PC-3 (cell line): ENCODE results near the gene LANCL2. TPM values are rescaled to one million over a fixed set of nuclear protein-coding genes. Genes with fewer than 3 reads are reported as not detected.

ENCODE experiments used
- ATAC-seq: fragments of 200-7000 bp; cut with Tn5 transposase; 2 replicates; pipeline ENCODE4 v1.9.1; 2020; ENCODE audit warnings: mild to moderate bottlenecking, moderate library complexity
- BruUV-seq: library from RNA; stranded (reverse); fragments of 400-500 nt; replicated peaks from 2 replicates; lab custom pipeline; 2021; lab: Mats Ljungman, UMichigan
- CTCF ChIA-PET: fragments of 300-600 bp; sonication (Branson Sonifier 250); formaldehyde crosslinking; loops from one replicate; lab custom pipeline; 2022; ENCODE audit warnings: antibody characterized with exemption; lab: Charles Lee
- POLR2A ChIA-PET: fragments of 300-600 bp; sonication (Branson Sonifier 250); formaldehyde crosslinking; loops from one replicate; lab custom pipeline; 2022; ENCODE audit warnings: antibody characterized with exemption; ENCODE audit not compliant: unreplicated experiment; lab: Charles Lee
- DNase-seq: peaks from one replicate; pipeline ENCODE4 v3.0.0-alpha.2; 2015
- H2AFZ ChIP-seq: fragments of 300-600 bp; sonication (generic); 2 replicates; pipeline ENCODE4 v1.6.0; 2016; ENCODE audit warnings: antibody characterized with exemption, low read length
- H3F3A ChIP-seq: fragments of 300-600 bp; sonication (generic); one replicate; pipeline ENCODE4 v1.6.0; 2017; ENCODE audit warnings: antibody characterized with exemption, low read length, control low read depth, mild to moderate bottlenecking; ENCODE audit not compliant: unreplicated experiment
- H3K27ac ChIP-seq: fragments of 300-600 bp; sonication (generic); 2 replicates; pipeline ENCODE4 v1.5.1; 2016; ENCODE audit warnings: mild to moderate bottlenecking, low read length
- H3K27me3 ChIP-seq: fragments of 300-600 bp; sonication (generic); 2 replicates; pipeline ENCODE4 v1.6.1; 2016; ENCODE audit warnings: low read length, mixed read lengths
- H3K36me3 ChIP-seq: fragments of 300-600 bp; sonication (generic); 2 replicates; pipeline ENCODE4 v1.6.1; 2016; ENCODE audit warnings: low read depth, mixed run types, low read length, mixed read lengths
- H3K4me1 ChIP-seq: fragments of 300-600 bp; sonication (generic); 2 replicates; pipeline ENCODE4 v1.5.1; 2016; ENCODE audit warnings: low read length; ENCODE audit not compliant: insufficient read depth
- H3K4me2 ChIP-seq: fragments of 300-600 bp; sonication (generic); 2 replicates; pipeline ENCODE4 v1.6.0; 2016; ENCODE audit warnings: low read length
- H3K4me3 ChIP-seq: fragments of 300-600 bp; sonication (generic); 2 replicates; pipeline ENCODE4 v1.5.1; 2016; ENCODE audit warnings: mild to moderate bottlenecking, low read length, mixed read lengths
- H3K79me2 ChIP-seq: fragments of 300-600 bp; sonication (generic); 2 replicates; pipeline ENCODE4 v1.6.1; 2017; ENCODE audit warnings: low read length, mixed read lengths
- H3K9ac ChIP-seq: fragments of 300-600 bp; sonication (generic); 2 replicates; pipeline ENCODE4 v1.6.0; 2016; ENCODE audit warnings: mild to moderate bottlenecking, low read length
- H3K9me2 ChIP-seq: fragments of 300-600 bp; sonication (generic); replicated peaks from 2 replicates; pipeline ENCODE4 v1.6.1; 2016; ENCODE audit warnings: mixed run types, low read length, mixed read lengths
- H3K9me3 ChIP-seq: fragments of 300-600 bp; sonication (generic); 2 replicates; pipeline ENCODE4 v1.6.1; 2016; ENCODE audit warnings: low read length, mixed read lengths
- H4K20me1 ChIP-seq: fragments of 300-600 bp; sonication (generic); 2 replicates; pipeline ENCODE4 v1.6.1; 2016; ENCODE audit warnings: low read length, mixed read lengths
- CTCF ChIP-seq: fragments of 300-600 bp; sonication (generic); conservative IDR thresholded peaks from 2 replicates; pipeline ENCODE4 v1.5.1; 2017; ENCODE audit warnings: antibody characterized with exemption, low read depth, mild to moderate bottlenecking, low read length
- EZH2 ChIP-seq: fragments of 300-600 bp; sonication (generic); IDR thresholded peaks from one replicate; pipeline ENCODE4 v1.6.1; 2017; ENCODE audit warnings: antibody characterized with exemption, mild to moderate bottlenecking, low read length; ENCODE audit not compliant: unreplicated experiment
- EZH2phosphoT487 ChIP-seq: fragments of 300-600 bp; sonication (generic); IDR thresholded peaks from 2 replicates; pipeline ENCODE4 v1.6.1; 2018; ENCODE audit warnings: mild to moderate bottlenecking, antibody characterized with exemption, low read length, borderline replicate concordance
- intact Hi-C: fragments of 100-400 bp; cut with micrococcal nuclease; formaldehyde crosslinking; loops from 2 replicates; pipeline ENCODE4 v1.9.0; 2023
- total RNA-seq: library from RNA; depleted of rRNA; stranded (reverse); fragments of >200 nt; gene quantifications from 2 replicates; pipeline ENCODE4 v1.2.3, GENCODE V29; 2014

Gene LANCL2
- total RNA-seq, 1 experiment from 2014 or later, result 12.7 TPM

- intact Hi-C loops, result loop anchor here (2.0 to 5.0 kb wide), 2 partner anchors 16 to 41 kb away; partner anchors contain the start of gene LANCL2
These were observed 16.6 kb upstream of the LANCL2 start for GRCh38 chr7:55348502-55348901.

GRCh38 chr7:55349121-55349520, 16.0 kb upstream of the LANCL2 start:
- no peaks in the 10 kb centered on the region for H4K20me1 ChIP-seq
- H3K27ac ChIP-seq, result no peak overlapping the region
- no peak overlapping the region for H3K4me3 ChIP-seq
- H3K9me2 ChIP-seq, result no peaks in the 10 kb centered on the region
- no peak overlapping the region for H3K9ac ChIP-seq
- intact Hi-C loops, result loop anchor here (2.0 to 5.0 kb wide), 2 partner anchors 16 to 42 kb away; partner anchors contain the start of gene LANCL2
- ChIA-PET POLR2A (no interaction called here), CTCF (no interaction called here)
- TF ChIP-seq CTCF, result no peak
- TF ChIP-seq EZH2, result no peak
- no peak for TF ChIP-seq EZH2phosphoT487
- H3F3A ChIP-seq, result no peaks in the 10 kb centered on the region
- no peaks in the 10 kb centered on the region for H3K36me3 ChIP-seq
- no peak overlapping the region for H2AFZ ChIP-seq
- no TSS peak for BruUV-seq
- peaks cover 8% of the 10 kb centered on the region; the same call in 1 of the 2 replicates for H3K4me1 ChIP-seq
- no peak for DNase-seq
- H3K4me2 ChIP-seq, result no peak overlapping the region
- peaks cover 3% of the 10 kb centered on the region; the same call in 1 of the 2 replicates for H3K27me3 ChIP-seq
- no peaks in the 10 kb centered on the region for H3K9me3 ChIP-seq
- ATAC-seq, result no peak
- no peaks in the 10 kb centered on the region for H3K79me2 ChIP-seq

More at GRCh38 chr7:55348502-55348901, 16.6 kb upstream of the LANCL2 start:
- BruUV-seq, result no TSS peak
- no peaks in the 10 kb centered on the region for H4K20me1 ChIP-seq
- H3K9ac ChIP-seq, result no peak overlapping the region
- no peaks in the 10 kb centered on the region for H3K9me3 ChIP-seq
- ATAC-seq (peak; percentile 97), DNase-seq (peak; percentile 84)
- CTCF ChIA-PET, result no interaction called here
- H3K4me2 ChIP-seq, result peak overlapping the region; percentile 44
- H3K4me1 ChIP-seq, result peaks cover 8% of the 10 kb centered on the region; the same call in 1 of the 2 replicates
- POLR2A ChIA-PET, result no interaction called here
- H3F3A ChIP-seq, result no peaks in the 10 kb centered on the region
- no peak overlapping the region for H2AFZ ChIP-seq
- H3K36me3 ChIP-seq, result no peaks in the 10 kb centered on the region
- no peak for TF ChIP-seq EZH2phosphoT487
- no peak for TF ChIP-seq CTCF
- TF ChIP-seq EZH2, result no peak
- H3K27ac ChIP-seq, result no peak overlapping the region
- H3K27me3 ChIP-seq, result no peaks in the 10 kb centered on the region
- H3K9me2 ChIP-seq, result no peaks in the 10 kb centered on the region
- H3K79me2 ChIP-seq, result no peaks in the 10 kb centered on the region
- no peak overlapping the region for H3K4me3 ChIP-seq

- ChIA-PET CTCF (no interaction called here), POLR2A (no interaction called here)
- no peaks in the 10 kb centered on the region for H3K9me3 ChIP-seq
- no TSS peak for BruUV-seq
- no peak overlapping the region for H3K4me2 ChIP-seq
- H3K9me2 ChIP-seq, result no peaks in the 10 kb centered on the region
- no peak overlapping the region for H3K9ac ChIP-seq
- no peak for ATAC-seq
- intact Hi-C loops, result no loop called here
- no peaks in the 10 kb centered on the region for H3K36me3 ChIP-seq
- no peak overlapping the region for H3K4me3 ChIP-seq
- no peak for TF ChIP-seq CTCF
- TF ChIP-seq EZH2phosphoT487, result no peak
- TF ChIP-seq EZH2, result no peak
- no peaks in the 10 kb centered on the region for H4K20me1 ChIP-seq
- no peaks in the 10 kb centered on the region for H3K79me2 ChIP-seq
- no peak overlapping the region for H3K27ac ChIP-seq
- H3F3A ChIP-seq, result no peaks in the 10 kb centered on the region
- peaks cover 8% of the 10 kb centered on the region; the same call in 1 of the 2 replicates for H3K4me1 ChIP-seq
- no peak overlapping the region for H2AFZ ChIP-seq
- H3K27me3 ChIP-seq, result peaks cover 8% of the 10 kb centered on the region; the same call in 1 of the 2 replicates
- no peak for DNase-seq
These were observed 14.9 kb upstream of the LANCL2 start for GRCh38 chr7:55350281-55350680.
